Measurements from ENCODE around the gene PRKACA.

Gene PRKACA

GRCh38 chr19:14116918-14117578 lies 514 bp downstream of the PRKACA start:
- no peak for DNase-seq (ENCODE audit: low read depth)

GRCh38 chr19:14116525-14116917 lies 1.0 kb downstream of the PRKACA start:
- no peak for DNase-seq (ENCODE audit: low read depth)

GRCh38 chr19:14115756-14116155 lies 1.8 kb downstream of the PRKACA start:
- no peak for DNase-seq (ENCODE audit: low read depth)

GRCh38 chr19:14114854-14115253 lies 2.7 kb downstream of the PRKACA start:
- DNase-seq (ENCODE audit: low read depth), result no peak

GRCh38 chr19:14114439-14114838 lies 3.1 kb downstream of the PRKACA start:
- no peak for DNase-seq (ENCODE audit: low read depth)

GRCh38 chr19:14113762-14114414 lies 3.7 kb downstream of the PRKACA start:
- no peak for DNase-seq (ENCODE audit: low read depth)

- DNase-seq (ENCODE audit: low read depth), result no peak
Observed at GRCh38 chr19:14112809-14113385, 4.7 kb downstream of the PRKACA start.

- DNase-seq (ENCODE audit: low read depth), result no peak
Observed at GRCh38 chr19:14112051-14112808, 5.3 kb downstream of the PRKACA start.

GRCh38 chr19:14111486-14111885 lies 6.1 kb downstream of the PRKACA start:
- DNase-seq (ENCODE audit: low read depth), result no peak

- DNase-seq (ENCODE audit: low read depth), result no peak
Observed at GRCh38 chr19:14110650-14111049, 6.9 kb downstream of the PRKACA start.

- DNase-seq (ENCODE audit: low read depth), result no peak
Observed at GRCh38 chr19:14107581-14108461, 9.7 kb downstream of the PRKACA start.

- DNase-seq (ENCODE audit: low read depth), result no peak
Observed at GRCh38 chr19:14106840-14107239, 10.7 kb downstream of the PRKACA start.

- DNase-seq (ENCODE audit: low read depth), result no peak
Observed at GRCh38 chr19:14105680-14106079, 11.9 kb downstream of the PRKACA start.

GRCh38 chr19:14103310-14103709 lies 14.3 kb downstream of the PRKACA start:
- DNase-seq (ENCODE audit: low read depth), result no peak

- no peak for DNase-seq (ENCODE audit: low read depth)
Observed at GRCh38 chr19:14102756-14103155, 14.8 kb downstream of the PRKACA start.

GRCh38 chr19:14102102-14102696 lies 15.4 kb downstream of the PRKACA start:
- DNase-seq (ENCODE audit: low read depth), result no peak

GRCh38 chr19:14101003-14101545 lies 16.5 kb downstream of the PRKACA start:
- DNase-seq (ENCODE audit: low read depth), result no peak

- DNase-seq (ENCODE audit: low read depth), result no peak
Observed at GRCh38 chr19:14097532-14098151, 19.9 kb downstream of the PRKACA start.

GRCh38 chr19:14096272-14096992 lies 21.1 kb downstream of the PRKACA start:
- DNase-seq (ENCODE audit: low read depth), result no peak

- no peak for DNase-seq (ENCODE audit: low read depth)
Observed at GRCh38 chr19:14094854-14095253, 22.7 kb downstream of the PRKACA start.
